MG63 (cell line): ENCODE data around the gene RFX4. TPM values are rescaled to one million over a fixed set of nuclear protein-coding genes. Genes with fewer than 3 reads are reported as not detected.
"Not testable (repeated sequence)": the region's sequence is repeated elsewhere in the genome, so short reads cannot be mapped to it uniquely, and the experiment has no call there.

ENCODE experiments used
- DNase-seq: peaks from one replicate; pipeline ENCODE4 v3.0.0-alpha.2; 2020
- H3K27me3 ChIP-seq: fragments of 250-450 bp; sonication (Bioruptor Pico); 2 replicates; pipeline ENCODE4 v1.5.1; 2020; ENCODE audit warnings: mild to moderate bottlenecking, moderate library complexity
- H3K36me3 ChIP-seq: fragments of 250-450 bp; sonication (Bioruptor Pico); 2 replicates; pipeline ENCODE4 v1.5.1; 2020; ENCODE audit warnings: mild to moderate bottlenecking, moderate library complexity
- H3K4me3 ChIP-seq: fragments of 250-450 bp; sonication (Bioruptor Pico); 2 replicates; pipeline ENCODE4 v1.5.1; 2020; ENCODE audit warnings: mild to moderate bottlenecking, moderate library complexity
- H3K9me3 ChIP-seq: fragments of 250-450 bp; sonication (Bioruptor Pico); 2 replicates; pipeline ENCODE4 v1.5.1; 2020; ENCODE audit warnings: mild to moderate bottlenecking, moderate library complexity
- total RNA-seq: library from RNA; depleted of rRNA; stranded (reverse); fragments of >200 nt; shearing (Covaris generic); gene quantifications from 2 replicates; pipeline ENCODE4 v1.2.3, GENCODE V29; 2014; ENCODE audit warnings: low replicate concordance

Gene RFX4
- total RNA-seq, 1 experiment from 2014 or later = not detected

DNA sequence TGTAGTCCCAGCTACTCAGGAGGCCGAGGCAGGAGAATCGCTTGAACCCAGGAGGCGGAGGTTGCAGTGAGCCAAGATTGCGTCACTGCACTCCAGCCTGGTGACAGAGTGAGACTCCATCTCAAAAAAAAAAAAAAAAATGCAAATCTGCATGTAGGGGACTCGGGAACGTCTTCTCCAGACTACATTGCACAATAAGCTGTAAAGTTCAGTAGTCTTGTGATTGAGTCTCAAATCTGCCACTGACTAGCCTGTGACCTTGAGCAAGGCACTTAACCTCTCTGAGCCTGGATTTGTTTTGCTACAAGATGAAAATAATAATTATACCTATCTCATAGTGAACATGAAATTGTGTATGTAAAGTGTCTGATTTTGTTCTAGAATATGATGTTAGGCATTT, 109.2 kb downstream of the RFX4 start:
- DNase-seq, H3K4me3 ChIP-seq, H3K27me3 ChIP-seq, H3K9me3 ChIP-seq, H3K36me3 ChIP-seq: not testable (repeated sequence)

- Histone ChIP-seq H3K36me3 (no peaks in the 10 kb centered on the region), H3K4me3 (no peak overlapping the region), H3K9me3 (peaks cover 3% of the 10 kb centered on the region; the same call in 1 of the 2 replicates), H3K27me3 (no peaks in the 10 kb centered on the region)
- DNase-seq = no peak
Measured at GRCh38 chr12:106692896-106693820, 110.4 kb downstream of the RFX4 start.

DNA sequence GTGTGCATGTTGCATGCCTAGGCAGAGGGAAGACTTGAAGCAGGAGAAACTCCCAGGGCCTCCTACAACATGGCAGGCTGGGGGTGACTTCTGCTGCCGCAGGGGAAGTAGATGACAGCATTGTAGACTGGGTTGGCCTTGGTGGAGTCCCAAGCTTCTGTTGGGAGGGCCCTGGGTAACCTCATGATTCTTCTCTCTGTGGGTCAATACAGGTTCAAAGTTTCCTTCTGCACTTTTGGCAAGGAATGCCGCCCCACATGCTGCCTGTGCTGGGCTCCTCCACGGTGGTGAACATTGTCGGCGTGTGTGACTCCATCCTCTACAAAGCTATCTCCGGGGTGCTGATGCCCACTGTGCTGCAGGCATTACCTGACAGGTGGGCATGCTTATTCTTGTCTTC, 113.3 kb downstream of the RFX4 start:
- DNase-seq = no peak
- Histone ChIP-seq H3K4me3 (no peak overlapping the region), H3K27me3 (no peaks in the 10 kb centered on the region), H3K9me3 (peaks cover 9% of the 10 kb centered on the region), H3K36me3 (no peaks in the 10 kb centered on the region)

- no peak for DNase-seq
- H3K4me3 ChIP-seq = no peak overlapping the region
- H3K36me3 ChIP-seq = no peaks in the 10 kb centered on the region
- peaks cover 9% of the 10 kb centered on the region for H3K9me3 ChIP-seq
- H3K27me3 ChIP-seq = no peaks in the 10 kb centered on the region
Measured at GRCh38 chr12:106696681-106697417, 114.0 kb downstream of the RFX4 start.

GRCh38 chr12:106704081-106704480, 121.3 kb downstream of the RFX4 start:
- Histone ChIP-seq H3K4me3 (no peak overlapping the region), H3K27me3 (no peaks in the 10 kb centered on the region), H3K9me3 (peaks cover under 1% of the 10 kb centered on the region), H3K36me3 (no peaks in the 10 kb centered on the region)
- no peak for DNase-seq

DNA sequence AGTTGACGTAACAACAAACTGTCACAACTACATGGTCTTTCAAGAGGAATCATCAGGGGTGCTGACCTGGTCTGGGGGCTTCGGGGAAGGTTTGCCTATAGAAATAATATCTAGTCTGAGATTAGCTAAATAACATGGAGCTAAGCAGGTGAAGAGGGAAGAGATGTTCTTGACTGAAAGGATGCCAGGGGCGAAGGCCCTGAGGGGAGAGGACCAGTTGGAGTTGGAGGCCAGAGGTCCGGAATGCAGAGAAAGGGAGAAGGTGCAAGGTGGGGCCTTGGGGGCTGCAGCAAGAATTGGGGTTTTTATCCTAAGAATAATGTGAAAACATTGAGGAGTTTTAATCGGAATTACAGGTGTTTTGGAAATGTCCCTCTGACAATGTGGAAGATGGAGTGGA, 123.2 kb downstream of the RFX4 start:
- H3K4me3 ChIP-seq = no peak overlapping the region
- no peak for DNase-seq
- H3K36me3 ChIP-seq = no peaks in the 10 kb centered on the region
- H3K27me3 ChIP-seq = no peaks in the 10 kb centered on the region
- H3K9me3 ChIP-seq = no peaks in the 10 kb centered on the region

GRCh38 chr12:106709068-106709511, 126.3 kb downstream of the RFX4 start:
- Histone ChIP-seq H3K36me3 (no peaks in the 10 kb centered on the region), H3K27me3 (no peaks in the 10 kb centered on the region)

DNA sequence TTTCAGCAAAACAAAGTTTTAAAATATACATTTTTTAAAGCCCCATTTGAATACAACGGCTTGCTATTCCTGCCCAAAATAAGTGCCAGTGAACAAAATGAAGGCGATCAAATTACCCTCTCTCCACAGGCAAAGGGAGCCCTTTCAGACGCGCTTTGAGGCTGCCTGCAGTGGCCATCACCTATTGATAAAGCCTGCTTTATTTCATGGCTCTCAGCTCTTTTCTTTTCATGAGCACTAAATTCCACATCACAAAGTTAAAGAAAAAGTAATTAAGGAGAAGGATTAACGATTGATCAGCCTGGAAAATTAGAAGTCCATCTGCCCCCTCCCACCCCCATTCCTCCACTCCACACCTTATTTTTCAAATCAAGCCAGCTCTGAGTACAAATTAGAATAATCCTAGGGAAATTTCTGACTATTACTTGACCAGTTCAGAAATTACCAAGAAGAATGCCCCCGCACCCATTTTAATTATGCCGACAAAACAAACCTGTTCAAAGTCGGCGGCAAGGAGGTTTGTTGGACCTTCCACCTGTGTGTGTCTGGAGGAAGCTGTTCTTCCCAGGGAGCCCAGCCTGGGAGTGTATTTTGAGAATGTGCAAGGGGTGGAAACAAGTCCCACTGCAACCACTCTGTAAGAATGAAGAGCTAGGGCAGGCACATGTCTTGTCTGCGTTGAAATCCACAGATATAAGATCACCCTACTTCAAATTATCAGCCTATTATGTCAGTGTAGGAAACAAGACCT, 127.5 kb downstream of the RFX4 start:
- DNase-seq = no peak
- Histone ChIP-seq H3K27me3 (no peaks in the 10 kb centered on the region), H3K9me3 (no peaks in the 10 kb centered on the region), H3K36me3 (no peaks in the 10 kb centered on the region), H3K4me3 (no peak overlapping the region)

More at GRCh38 chr12:106709068-106709511, 126.3 kb downstream of the RFX4 start:
- DNase-seq = no peak
- H3K4me3 ChIP-seq = no peak overlapping the region
- H3K9me3 ChIP-seq = no peaks in the 10 kb centered on the region

DNA sequence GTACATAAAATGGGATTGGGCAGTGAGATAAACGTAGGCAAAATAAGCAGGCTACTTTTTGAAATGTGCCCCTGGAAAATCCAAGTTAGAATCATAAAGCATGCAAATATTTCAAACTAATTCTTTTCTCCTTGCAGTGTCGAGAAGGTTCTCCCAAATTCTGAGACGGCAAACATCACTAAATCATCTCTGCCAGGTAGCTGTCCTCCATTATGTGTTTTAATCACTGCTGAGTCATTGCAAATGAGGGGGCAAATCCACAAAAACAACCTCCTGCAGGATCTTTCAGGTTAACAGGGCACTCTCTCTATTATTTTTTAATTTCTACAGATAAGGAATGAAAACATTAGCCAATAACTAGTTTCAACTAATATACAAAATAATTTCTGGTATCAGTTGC, 128.5 kb downstream of the RFX4 start:
- no peaks in the 10 kb centered on the region for H3K36me3 ChIP-seq
- no peak for DNase-seq
- H3K9me3 ChIP-seq = no peaks in the 10 kb centered on the region
- H3K27me3 ChIP-seq = no peaks in the 10 kb centered on the region
- no peak overlapping the region for H3K4me3 ChIP-seq

DNA sequence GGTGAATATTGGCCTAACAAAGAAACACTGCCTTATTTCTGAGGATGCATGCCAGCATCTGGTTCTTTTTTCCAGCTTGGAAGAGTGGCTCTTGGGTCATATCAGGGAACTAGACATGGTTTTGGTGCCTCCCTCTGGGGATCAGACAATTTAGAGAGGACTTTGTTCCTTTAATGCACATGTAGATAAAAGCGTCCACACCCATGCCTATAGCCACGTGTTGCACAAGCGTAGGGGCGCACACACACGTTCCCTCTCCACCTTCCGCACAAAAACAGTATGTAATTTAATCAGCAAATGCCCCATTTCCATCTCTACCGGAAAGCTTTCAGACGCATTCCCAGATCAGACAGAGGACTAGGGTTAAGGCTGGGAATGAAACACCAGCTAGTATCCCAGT, 130.0 kb downstream of the RFX4 start:
- DNase-seq = no peak
- Histone ChIP-seq H3K27me3 (no peaks in the 10 kb centered on the region), H3K9me3 (no peaks in the 10 kb centered on the region), H3K4me3 (no peak overlapping the region), H3K36me3 (no peaks in the 10 kb centered on the region)

- Histone ChIP-seq H3K4me3 (no peak overlapping the region), H3K27me3 (no peaks in the 10 kb centered on the region), H3K36me3 (no peaks in the 10 kb centered on the region), H3K9me3 (no peaks in the 10 kb centered on the region)
- DNase-seq = no peak
Measured at GRCh38 chr12:106714926-106715325, 132.1 kb downstream of the RFX4 start.

DNA sequence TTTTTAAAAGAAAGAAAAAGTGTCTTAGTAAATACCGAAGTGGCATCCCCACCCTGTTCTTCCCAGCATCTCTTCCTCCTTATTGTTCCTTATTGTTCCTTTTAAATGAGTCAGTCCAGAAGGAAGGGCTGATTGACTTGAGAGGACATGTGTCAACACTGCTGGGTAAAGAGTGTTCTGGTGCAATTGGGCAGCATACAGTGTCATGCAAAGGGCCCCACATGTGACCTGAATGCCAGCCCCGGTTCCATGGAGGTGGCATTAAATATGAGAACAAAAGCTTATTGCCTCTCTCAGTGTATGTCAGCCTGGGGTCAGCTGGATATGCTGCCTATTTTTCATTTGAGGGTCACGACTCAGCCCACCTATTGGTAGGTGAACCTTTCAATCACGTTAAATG, 132.8 kb downstream of the RFX4 start:
- H3K36me3 ChIP-seq = no peaks in the 10 kb centered on the region
- no peak for DNase-seq
- no peaks in the 10 kb centered on the region for H3K27me3 ChIP-seq
- H3K4me3 ChIP-seq = no peak overlapping the region
- H3K9me3 ChIP-seq = no peaks in the 10 kb centered on the region

- no peak for DNase-seq
- peaks cover 3% of the 10 kb centered on the region; the same call in 1 of the 2 replicates for H3K27me3 ChIP-seq
- H3K36me3 ChIP-seq = no peaks in the 10 kb centered on the region
- H3K4me3 ChIP-seq = no peak overlapping the region
- H3K9me3 ChIP-seq = no peaks in the 10 kb centered on the region
Measured at GRCh38 chr12:106717673-106718072, 134.9 kb downstream of the RFX4 start.

- Histone ChIP-seq H3K36me3 (no peaks in the 10 kb centered on the region), H3K4me3 (no peak overlapping the region), H3K27me3 (peaks cover 3% of the 10 kb centered on the region; the same call in 1 of the 2 replicates), H3K9me3 (no peaks in the 10 kb centered on the region)
- no peak for DNase-seq
Measured at GRCh38 chr12:106719879-106720278, 137.1 kb downstream of the RFX4 start.

GRCh38 chr12:106720696-106721095, 137.9 kb downstream of the RFX4 start:
- DNase-seq = no peak
- peaks cover 3% of the 10 kb centered on the region; the same call in 1 of the 2 replicates for H3K27me3 ChIP-seq
- H3K36me3 ChIP-seq = no peaks in the 10 kb centered on the region
- no peaks in the 10 kb centered on the region for H3K9me3 ChIP-seq
- H3K4me3 ChIP-seq = no peak overlapping the region

- H3K4me3 ChIP-seq = no peak overlapping the region
- H3K36me3 ChIP-seq = no peaks in the 10 kb centered on the region
- H3K9me3 ChIP-seq = no peaks in the 10 kb centered on the region
- no peak for DNase-seq
- peaks cover 3% of the 10 kb centered on the region; the same call in 1 of the 2 replicates for H3K27me3 ChIP-seq
Measured at GRCh38 chr12:106721915-106722314, 139.1 kb downstream of the RFX4 start.

DNA sequence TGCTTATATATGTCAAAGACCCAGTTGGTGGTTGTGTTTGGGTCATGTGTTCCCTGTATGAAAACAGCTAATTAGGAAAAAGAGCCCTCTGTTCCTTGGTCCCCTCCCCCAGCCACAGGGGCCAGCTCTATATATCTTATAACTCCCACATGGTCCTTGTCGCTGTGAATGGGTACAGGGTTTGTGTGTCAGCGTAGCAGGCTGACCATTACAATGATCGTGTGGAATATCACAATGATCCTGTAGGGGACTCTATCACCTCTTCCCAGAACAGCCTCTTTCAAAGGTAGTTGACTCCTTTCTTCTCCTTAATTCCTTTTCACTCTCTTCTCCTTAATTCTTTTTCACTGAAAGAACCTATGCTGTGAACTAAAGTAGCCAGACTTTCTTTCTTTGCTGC, 140.0 kb downstream of the RFX4 start:
- no peak overlapping the region for H3K4me3 ChIP-seq
- peaks cover 3% of the 10 kb centered on the region; the same call in 1 of the 2 replicates for H3K27me3 ChIP-seq
- no peak for DNase-seq
- H3K9me3 ChIP-seq = peaks cover 3% of the 10 kb centered on the region; the same call in 1 of the 2 replicates
- H3K36me3 ChIP-seq = no peaks in the 10 kb centered on the region
